Ascending aorta (tissue), 2 donors: ENCODE data around the gene BAZ1B. TPM values are rescaled to one million over a fixed set of nuclear protein-coding genes. Genes with fewer than 3 reads are reported as not detected.

Experiments used
- DNase-seq, 2 donors: peaks; one replicate each; pipeline ENCODE4 v3.0.0-alpha.2; 2019; ENCODE audit warnings: low spot score in 2 of 2
- H3K27ac ChIP-seq, 2 donors: fragments of 200-600 bp; sonication (generic); one replicate each; pipeline ENCODE4 v1.5.1; 2016 to 2017; ENCODE audit warnings: mild to moderate bottlenecking in 1 of 2
- H3K27me3 ChIP-seq: fragments of 200-600 bp; sonication (generic); one replicate; pipeline ENCODE4 v1.5.1; 2017
- H3K36me3 ChIP-seq, 2 donors: fragments of 200-600 bp; sonication (generic); one replicate each; pipeline ENCODE4 v1.5.1; 2016
- H3K4me1 ChIP-seq, 2 donors: fragments of 200-600 bp; sonication (generic); one replicate each; pipeline ENCODE4 v1.5.1; 2016 to 2017; ENCODE audit warnings: mild to moderate bottlenecking in 1 of 2
- H3K4me3 ChIP-seq, 2 donors: fragments of 200-600 bp; sonication (generic); one replicate each; pipeline ENCODE4 v1.5.1; 2016 to 2017; ENCODE audit warnings: mild to moderate bottlenecking in 1 of 2
- H3K9me3 ChIP-seq, 2 donors: fragments of 200-600 bp; sonication (generic); one replicate each; pipeline ENCODE4 v1.5.1; 2016
- intact Hi-C: fragments of 100-400 bp; cut with DNase I; formaldehyde crosslinking; loops from one replicate; pipeline ENCODE4 v1.15.1; 2023
- total RNA-seq: library from RNA; depleted of rRNA; stranded (reverse); fragments of >200 nt; gene quantifications from one replicate; pipeline ENCODE4 v1.1.0, GENCODE V29; 2016
- TF ChIP-seq, protein P1 (sequence below), 3 experiments: fragments of 200-600 bp in 2 of 3; fragments of 450-650 bp in 1 of 3; sonication (generic) in 2 of 3; IDR thresholded peaks; one replicate each; pipeline ENCODE4 v1.5.1; 2016 to 2019; ENCODE audit warnings: antibody characterized with exemption in 3 of 3, mild to moderate bottlenecking in 1 of 3, moderate library complexity in 1 of 3

BAZ1B gene
- total RNA-seq, 1 donor from 2014 or later, result 28.1 TPM

DNA sequence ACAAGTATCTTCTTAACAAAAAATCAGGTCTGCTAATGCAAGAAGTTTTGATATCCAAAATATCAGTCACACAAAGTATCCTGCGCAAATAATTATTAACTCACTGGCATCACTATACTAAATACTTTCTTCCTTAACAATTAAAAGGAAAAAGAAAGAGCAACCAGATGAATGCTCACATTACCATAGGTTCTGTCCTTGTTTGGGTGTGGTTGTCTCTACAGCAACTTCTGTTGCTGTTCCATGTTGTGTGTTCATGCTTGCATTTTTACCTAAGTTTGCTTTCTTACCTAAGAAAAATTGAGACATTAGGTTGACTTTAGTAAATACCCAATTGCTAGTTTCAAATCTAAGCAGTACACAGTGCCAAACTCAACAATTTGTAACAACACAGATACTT is 56.0 kb downstream of the BAZ1B start:
- TF ChIP-seq, protein P1, sequence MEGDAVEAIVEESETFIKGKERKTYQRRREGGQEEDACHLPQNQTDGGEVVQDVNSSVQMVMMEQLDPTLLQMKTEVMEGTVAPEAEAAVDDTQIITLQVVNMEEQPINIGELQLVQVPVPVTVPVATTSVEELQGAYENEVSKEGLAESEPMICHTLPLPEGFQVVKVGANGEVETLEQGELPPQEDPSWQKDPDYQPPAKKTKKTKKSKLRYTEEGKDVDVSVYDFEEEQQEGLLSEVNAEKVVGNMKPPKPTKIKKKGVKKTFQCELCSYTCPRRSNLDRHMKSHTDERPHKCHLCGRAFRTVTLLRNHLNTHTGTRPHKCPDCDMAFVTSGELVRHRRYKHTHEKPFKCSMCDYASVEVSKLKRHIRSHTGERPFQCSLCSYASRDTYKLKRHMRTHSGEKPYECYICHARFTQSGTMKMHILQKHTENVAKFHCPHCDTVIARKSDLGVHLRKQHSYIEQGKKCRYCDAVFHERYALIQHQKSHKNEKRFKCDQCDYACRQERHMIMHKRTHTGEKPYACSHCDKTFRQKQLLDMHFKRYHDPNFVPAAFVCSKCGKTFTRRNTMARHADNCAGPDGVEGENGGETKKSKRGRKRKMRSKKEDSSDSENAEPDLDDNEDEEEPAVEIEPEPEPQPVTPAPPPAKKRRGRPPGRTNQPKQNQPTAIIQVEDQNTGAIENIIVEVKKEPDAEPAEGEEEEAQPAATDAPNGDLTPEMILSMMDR (IDR thresholded peaks at IDR 0.05), result no peak
- H3K9me3 ChIP-seq, result no peaks in the 10 kb centered on the region
- DNase-seq, result no peak
- no peaks in the 10 kb centered on the region for H3K4me1 ChIP-seq
- H3K36me3 ChIP-seq, result peaks cover 68 to 91% of the 10 kb centered on the region in 2 donors
- intact Hi-C loops, result no loop called here
- H3K27me3 ChIP-seq, result no peaks in the 10 kb centered on the region
- H3K4me3 ChIP-seq, result no peak overlapping the region
- no peak overlapping the region for H3K27ac ChIP-seq

DNA sequence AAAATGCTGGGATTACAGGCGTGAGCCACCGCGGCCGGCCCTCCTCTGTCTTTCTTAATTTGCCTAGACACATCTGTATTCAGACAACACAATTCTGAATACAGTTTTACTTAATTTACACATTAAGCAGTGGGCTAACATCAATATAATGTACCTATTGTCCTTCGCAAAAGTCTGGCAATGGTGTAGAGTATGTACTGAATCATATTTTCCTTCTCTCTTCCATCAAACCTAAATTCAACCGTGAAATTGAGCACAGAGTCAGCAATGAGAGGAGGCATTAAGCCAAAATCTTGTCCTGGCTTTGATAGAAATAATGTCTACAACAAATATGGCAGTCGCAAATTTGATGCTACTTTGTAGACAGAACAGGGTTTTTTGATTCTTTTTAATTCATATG is 58.1 kb downstream of the BAZ1B start:
- Histone ChIP-seq H3K9me3 (no peaks in the 10 kb centered on the region), H3K36me3 (peaks cover 65 to 95% of the 10 kb centered on the region in 2 donors), H3K27ac (no peak overlapping the region), H3K4me1 (no peaks in the 10 kb centered on the region), H3K27me3 (no peaks in the 10 kb centered on the region), H3K4me3 (no peak overlapping the region)
- TF ChIP-seq, protein P1 (IDR thresholded peaks at IDR 0.05), result no peak
- intact Hi-C loops, result no loop called here
- DNase-seq, result no peak

- H3K36me3 ChIP-seq, result peaks cover 66 to 93% of the 10 kb centered on the region in 2 donors
- H3K4me3 ChIP-seq, result no peak overlapping the region
- TF ChIP-seq, protein P1 (IDR thresholded peaks at IDR 0.05), result no peak
- intact Hi-C loops, result no loop called here
- no peaks in the 10 kb centered on the region for H3K27me3 ChIP-seq
- DNase-seq, result no peak
- no peak overlapping the region for H3K27ac ChIP-seq
- H3K9me3 ChIP-seq, result no peaks in the 10 kb centered on the region
- H3K4me1 ChIP-seq, result no peaks in the 10 kb centered on the region
These were observed 58.8 kb downstream of the BAZ1B start for GRCh38 chr7:73463260-73463659.

DNA sequence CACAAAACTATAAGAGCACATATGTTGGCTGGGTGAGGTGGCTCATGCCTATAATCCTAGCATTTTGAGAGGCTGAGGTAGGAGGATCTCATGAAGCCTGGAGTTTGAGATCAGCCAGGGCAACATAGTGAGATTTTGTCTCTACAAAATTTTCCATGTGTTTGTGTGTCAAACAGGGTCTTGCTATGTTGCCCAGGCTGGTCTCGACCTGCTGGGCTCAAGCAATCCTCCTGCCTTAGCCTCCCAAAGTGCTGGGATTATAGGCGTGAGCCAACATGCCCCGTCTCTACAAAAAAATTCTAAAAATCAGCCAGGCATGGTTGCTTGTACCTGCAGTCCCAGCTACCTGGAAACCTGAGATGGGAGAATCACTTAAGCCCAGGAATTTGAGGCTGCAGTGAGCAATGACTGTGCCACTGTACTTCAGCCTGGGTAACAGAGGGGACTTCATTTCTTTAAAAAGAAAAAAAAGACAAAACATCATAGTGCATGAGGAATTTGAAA is 60.3 kb downstream of the BAZ1B start:
- Histone ChIP-seq H3K27ac (no peak overlapping the region), H3K4me1 (no peaks in the 10 kb centered on the region), H3K9me3 (no peaks in the 10 kb centered on the region), H3K4me3 (no peak overlapping the region), H3K27me3 (no peaks in the 10 kb centered on the region), H3K36me3 (peaks cover 72 to 92% of the 10 kb centered on the region in 2 donors)
- TF ChIP-seq, protein P1 (IDR thresholded peaks at IDR 0.05), result no peak
- intact Hi-C loops, result no loop called here
- DNase-seq, result no peak

DNA sequence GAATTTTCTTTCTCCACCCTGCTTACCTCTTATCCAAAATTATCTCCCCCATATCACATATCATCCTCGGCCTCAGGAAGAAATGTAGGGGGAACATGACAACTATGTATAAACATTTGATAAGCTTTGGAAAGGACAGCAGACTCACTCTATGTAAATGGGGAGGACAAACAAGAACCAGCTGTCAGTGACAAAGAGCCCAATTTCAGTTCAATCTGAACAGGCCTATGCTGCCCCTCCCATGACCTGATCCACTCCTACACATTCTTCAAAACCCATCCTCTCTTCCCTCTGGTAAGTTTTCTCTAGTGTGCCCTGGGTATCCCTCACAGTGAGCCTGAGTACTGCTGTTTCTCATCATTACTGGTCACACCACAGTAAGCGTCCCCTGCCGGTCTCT is 67.7 kb downstream of the BAZ1B start:
- no peak for DNase-seq
- Histone ChIP-seq H3K36me3 (peaks cover 60 to 63% of the 10 kb centered on the region in 2 donors), H3K9me3 (no peaks in the 10 kb centered on the region), H3K4me3 (no peak overlapping the region), H3K27me3 (no peaks in the 10 kb centered on the region), H3K4me1 (no peaks in the 10 kb centered on the region), H3K27ac (no peak overlapping the region)
- intact Hi-C loops, result no loop called here
- TF ChIP-seq, protein P1 (IDR thresholded peaks at IDR 0.05), result no peak
